Activated naive CD4-positive, alpha-beta T cell (primary cell): ENCODE results near the gene RAD51B.

Experiments
- DNase-seq, 4 experiments: peaks; one replicate each; lab custom pipeline; 2025; lab: John Stamatoyannopoulos, UW

The RAD51B gene

DNA sequence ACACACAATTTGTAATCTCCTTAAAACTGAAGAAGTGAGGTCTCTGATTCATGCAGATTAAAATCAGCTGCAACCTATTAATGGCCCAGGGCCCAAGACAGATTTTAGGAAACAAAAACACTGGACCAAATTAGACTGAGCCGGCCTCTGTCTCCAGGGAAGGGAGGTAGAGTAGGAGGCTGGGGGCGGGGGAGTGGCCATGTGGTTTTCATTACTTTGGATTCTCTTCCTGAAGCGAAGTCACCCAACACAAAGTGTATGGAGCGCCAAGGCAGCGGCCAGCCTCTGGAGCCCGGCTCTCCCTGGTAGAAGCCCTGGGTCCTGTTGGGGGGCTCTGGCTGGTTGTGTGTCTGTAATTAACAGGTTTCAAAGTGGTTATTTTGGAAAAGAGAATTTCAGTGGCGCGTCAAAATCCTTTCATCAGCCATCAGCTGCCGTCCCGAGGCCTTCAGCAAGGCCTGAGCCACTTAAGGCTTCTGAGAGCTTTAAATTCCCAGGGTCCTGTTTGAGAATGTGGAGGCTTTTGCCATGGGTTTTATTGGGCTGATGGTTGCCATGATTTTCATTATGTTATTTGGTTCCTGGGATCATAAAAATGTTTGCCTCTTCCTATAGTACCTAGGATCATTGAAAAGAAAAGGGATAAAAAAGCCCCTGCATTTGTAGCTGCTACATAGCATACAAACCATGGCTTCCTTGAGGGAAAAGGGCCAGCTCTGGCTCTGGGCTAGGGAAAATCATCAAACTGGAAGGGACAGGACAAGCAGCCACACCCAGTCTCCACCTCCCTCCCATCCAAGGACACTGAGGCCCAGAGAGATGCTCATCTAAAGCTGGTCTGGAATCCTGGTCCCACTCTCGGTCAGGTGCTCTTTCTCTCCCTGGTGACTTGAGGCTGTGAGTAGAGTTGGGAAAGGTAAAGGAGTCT is 690.9 kb downstream of the RAD51B start:
- DNase-seq: no peak

DNA sequence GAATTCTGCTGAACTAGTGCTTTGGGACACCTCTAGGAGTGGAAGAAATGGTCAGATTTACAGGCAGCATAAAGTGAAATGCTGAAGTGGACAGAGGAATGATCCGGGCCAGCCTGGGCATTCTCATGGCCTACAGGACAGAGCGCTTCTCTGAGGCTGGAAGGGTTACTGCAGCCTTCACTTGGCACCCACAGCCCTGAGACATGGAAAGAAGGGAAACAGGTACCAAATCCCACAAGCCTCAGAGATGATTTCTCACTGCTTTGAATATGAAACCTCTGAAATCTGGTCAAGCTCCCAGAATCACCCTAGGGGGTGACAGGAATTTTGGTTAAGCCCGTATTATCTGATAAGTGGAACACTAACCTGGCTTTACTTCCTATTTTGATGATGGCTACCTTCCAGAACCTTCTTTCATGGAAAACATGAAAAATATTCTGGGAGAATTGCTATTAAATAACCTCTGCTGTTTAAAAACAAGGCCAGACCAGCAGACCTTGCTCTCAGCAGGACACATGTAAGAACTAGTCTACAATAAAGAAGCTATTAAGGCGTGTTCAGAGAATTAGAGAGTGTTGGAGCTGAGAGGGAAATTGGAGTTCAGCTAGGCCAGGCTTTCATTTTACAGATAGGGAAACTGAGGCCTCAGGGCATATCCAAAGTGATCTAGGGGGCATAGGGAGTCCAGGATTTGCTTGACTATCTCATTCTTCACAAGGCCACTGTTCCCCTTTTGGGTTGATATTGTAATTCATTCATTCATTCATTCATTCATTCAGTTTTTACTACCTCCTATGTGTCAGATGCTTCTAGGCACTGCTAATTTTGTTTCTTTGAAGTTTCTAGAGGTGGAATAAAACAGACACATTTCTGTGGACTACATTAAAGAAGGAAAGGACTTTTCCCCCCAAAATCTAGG is 691.8 kb downstream of the RAD51B start:
- DNase-seq: no peak

DNA sequence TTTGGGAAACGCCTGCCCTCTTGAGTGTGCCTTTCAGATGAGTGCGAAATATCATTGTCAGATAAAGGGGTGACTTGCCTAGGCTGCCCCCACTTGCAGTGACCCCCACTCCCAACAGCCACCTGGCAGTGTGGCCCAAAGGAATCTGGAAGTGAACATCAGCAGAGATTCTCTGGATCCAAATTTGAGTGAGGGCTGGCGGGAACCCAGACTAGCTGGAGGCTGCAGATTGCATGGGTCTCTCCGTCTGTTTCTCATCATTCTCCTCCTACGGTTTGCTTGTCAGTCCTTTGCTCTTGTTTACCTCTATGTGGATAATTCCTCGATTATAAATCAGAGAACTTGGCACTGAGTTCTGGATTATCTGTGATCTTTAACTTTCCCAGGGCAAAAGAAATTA is 692.5 kb downstream of the RAD51B start:
- no peak for DNase-seq

DNA sequence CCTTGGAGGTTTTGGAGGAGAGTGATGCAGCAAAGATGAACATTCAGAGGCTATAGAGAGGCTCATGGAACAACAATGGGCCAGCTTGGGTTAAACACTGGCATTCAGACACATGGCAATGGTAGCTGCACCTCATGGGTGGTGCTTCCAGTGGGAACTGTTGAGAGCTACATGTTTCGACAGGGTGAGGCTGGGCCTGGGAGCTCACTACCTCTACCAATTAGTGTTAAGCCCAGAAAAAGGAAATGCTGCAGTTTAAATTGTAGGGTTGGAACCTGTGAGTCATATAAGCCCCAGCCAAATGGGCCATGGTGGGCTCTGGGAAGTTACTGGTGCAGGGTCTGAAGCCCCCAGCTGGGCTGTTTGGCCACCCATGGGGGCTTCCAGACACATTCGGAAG is 693.6 kb downstream of the RAD51B start:
- no peak for DNase-seq

DNA sequence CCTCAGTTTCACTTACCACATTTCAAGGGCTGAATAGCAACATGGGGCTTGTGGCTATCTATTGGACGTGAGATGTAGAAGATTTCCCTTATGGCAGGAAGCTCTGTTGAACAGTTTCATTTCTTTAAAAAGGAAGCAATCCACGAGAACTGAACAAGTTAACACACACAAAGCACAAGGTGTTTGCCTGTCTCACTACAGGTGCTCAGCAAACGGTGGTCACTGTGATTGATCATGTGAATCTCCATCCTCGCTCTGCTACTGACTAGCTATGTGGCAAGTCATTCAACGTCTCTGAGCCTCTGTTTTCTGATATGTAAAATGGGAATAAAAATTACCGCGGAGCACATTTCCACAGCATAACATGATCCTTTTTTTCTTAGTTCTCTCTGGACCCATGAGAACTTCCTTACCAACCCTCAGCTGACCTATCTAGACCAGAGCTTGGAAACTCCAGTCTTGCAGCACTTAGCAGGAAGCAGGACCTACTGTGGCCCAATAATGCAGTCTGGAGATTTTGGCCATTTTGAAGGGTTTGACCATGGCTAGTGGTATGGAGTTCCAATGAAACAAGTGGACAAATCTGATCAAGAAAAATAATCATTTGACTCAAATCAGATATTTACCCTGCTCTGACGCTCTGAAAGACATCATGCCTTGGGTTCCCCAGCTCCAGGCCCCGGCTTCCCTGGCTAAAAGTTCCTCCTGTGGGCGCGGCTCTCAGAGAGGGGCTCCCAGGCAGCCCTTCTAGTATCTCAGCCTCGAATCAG is 694.4 kb downstream of the RAD51B start:
- DNase-seq: no peak

DNA sequence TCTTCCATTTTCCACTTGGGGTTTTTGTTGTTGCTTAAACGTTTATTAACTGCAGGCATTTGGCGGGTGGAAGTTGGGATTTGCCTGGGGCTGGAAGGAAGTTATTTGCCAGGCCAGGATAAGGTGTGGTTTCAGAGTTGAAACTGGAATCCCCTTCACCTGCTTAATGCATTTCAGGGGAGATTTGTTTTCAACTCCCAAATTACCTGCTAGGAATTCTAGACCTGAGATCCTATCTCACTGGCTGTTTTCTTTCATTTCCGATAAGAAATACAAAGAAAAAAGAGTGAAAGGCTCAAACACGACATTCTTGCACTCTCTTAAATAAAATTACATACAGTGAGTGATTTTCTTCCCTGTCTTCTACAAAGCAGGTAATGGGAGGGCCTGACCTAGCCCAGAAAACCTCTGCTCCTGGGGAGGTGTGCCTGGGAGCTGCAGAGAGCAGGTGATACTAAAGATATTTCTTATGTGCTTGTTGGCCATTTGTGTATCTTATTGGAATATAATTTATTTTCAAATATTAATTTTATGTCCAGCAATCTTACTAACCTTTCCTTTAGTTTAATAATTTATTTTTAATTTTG is 695.1 kb downstream of the RAD51B start:
- DNase-seq: no peak

DNA sequence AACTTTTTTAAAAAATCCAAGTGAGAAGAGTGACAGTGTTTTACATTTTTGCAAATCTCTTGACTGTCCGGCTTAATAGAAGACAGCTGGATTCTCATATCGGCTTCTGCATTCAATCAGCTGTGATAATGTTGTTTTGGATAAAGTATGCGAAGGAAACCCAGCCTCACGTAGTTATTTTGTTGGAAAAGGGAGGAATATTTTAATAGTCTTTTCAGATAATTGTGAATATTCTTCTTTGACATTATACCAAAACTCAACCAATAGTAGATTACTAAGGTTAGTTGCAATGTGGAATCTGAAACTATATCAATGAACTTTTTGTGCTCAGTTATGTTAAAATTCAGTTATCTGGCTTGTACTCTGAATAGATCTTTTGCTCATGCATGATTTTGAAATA is 696.8 kb downstream of the RAD51B start:
- DNase-seq: no peak

DNA sequence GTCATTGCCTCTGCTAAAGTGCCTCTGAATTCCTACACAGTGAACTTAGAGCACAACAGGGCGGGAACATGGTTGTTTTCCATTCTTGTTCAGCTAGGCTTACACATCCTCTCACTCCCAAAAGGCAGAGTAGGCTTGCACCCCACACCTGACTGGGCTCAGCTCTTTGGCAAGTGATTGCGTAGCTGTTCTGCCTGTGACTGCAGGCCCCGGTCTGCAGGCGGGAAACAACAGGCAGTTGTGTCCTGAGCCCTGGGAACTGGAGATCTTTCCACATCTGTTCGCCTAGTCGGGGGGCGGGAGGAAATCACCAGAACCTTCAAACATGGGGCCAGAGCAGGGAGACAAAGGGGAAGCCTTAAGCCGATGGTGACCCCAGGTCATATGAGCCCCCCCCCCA is 698.6 kb downstream of the RAD51B start:
- DNase-seq: no peak

DNA sequence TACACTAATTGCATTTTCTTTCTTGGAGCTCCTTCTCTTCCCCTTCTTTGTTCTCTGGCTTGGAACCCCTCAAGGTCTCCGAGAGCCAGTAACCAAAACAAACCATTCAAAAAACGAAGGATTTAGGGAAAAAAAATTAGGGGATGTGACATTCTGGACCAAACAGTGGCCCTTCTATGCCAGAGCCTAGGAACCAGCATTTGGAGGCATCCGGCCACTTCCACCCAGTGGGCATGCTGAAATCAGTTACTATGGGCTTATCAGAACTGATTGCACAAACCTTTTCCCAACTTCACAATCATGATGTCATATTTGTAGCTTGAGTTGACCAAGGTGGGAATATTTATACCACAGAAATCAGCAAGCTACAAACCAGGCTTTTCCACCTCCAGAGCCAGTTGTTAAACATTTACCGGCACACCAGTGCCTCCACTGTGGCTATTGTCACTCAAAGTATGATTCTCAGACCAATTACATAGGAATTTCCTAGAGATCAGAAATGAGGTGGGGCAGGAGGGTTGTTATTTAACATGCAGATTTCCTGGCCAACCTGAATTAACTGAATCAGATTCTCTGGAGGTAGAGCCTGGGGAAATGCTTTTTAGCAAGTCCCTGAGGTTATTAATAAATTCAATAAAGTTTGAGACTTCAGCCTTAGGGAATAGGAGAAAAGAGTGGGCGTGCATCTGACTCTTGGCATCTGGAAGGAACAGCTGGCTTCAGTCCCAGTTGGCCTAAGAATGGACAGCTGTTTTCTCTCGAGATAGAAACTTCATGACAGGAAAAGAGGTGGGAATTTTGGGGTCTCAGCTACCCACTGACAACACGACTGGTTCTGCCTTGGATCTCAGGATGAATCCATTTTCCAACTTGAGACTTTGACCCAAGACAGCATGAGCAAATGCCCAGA is 699.4 kb downstream of the RAD51B start:
- no peak for DNase-seq

DNA sequence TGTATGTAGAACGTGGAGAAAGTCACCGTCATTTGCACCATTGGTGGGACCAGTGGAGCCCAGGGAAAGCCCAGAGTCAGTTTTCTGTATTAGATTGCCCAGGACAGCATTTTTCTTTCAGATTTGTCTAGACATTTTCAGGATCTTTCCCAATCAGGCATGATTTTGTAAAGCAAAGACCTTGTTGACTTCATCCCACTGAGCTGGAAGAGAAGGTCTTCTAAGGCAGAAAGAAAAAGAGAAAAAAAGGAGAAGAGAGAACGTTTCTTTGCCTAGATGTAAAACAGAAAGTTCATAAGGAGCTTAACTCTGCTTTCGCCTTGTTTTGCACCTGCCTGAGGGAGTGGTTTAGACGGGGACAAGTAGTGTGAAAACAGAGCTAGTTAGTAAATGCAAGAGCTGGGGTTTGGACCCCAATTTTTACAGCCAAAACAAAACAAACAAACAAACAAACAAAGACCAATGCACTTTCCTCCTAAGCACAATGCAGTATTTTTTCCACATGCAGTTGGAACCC is 700.1 kb downstream of the RAD51B start:
- no peak for DNase-seq

DNA sequence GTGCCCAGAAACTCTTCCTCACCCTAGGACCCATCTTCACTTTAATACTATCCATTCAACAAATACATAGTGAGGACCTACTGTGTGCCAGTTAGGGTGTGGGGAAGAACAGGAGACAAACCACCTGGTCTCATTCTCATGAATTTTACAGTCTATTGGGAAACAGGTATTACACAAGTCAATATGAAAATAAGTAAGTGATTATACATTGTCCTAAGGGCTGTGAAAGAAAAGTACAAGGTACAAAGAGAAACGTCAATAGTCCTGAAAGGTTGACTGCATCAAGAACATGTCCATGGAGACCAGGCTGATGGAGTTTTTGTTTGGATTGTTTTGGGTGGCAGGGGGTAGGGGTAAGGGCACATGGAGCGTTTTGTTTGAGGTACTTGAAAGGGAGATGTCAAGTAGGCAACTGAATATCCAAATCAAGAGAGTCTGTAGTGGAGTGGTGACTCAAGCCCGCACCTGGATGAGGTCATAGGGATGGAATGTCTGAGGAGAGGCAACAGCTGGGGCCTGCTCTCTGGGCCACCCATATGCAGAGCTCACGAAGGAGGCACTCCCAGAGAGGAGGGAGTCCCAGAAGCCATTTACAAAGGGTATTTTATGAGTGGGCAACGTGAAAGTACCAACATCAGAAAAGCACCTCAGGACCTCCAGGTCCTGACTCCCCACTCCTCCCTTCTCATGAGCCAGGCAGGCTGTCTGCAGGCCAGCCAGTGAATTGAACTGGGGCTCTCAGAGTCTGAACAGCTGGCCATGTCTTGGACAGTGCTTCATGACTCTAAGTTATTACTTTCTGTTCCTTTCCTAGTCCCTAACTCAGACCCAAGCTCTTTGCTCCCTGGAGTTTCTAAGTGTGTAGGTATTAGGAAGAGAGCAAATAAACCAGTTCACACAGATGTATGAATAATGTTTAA is 701.3 kb downstream of the RAD51B start:
- no peak for DNase-seq

DNA sequence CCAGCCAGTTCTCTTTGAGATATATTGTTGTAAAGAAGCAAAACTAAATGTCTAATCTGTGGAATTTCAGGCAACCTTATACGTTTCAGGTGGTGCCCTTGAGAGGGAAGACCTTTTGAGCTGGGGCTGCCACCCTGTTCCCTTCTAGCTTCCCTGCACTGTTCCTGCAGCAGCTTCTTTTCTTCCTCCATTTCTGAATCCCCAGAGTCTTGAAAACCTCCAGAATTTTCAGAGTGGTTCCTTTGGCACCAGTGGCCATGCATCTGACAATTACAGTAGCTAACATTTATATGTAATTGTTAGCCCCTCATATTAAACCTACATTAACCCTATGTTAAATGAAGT is 702.0 kb downstream of the RAD51B start:
- no peak for DNase-seq

DNA sequence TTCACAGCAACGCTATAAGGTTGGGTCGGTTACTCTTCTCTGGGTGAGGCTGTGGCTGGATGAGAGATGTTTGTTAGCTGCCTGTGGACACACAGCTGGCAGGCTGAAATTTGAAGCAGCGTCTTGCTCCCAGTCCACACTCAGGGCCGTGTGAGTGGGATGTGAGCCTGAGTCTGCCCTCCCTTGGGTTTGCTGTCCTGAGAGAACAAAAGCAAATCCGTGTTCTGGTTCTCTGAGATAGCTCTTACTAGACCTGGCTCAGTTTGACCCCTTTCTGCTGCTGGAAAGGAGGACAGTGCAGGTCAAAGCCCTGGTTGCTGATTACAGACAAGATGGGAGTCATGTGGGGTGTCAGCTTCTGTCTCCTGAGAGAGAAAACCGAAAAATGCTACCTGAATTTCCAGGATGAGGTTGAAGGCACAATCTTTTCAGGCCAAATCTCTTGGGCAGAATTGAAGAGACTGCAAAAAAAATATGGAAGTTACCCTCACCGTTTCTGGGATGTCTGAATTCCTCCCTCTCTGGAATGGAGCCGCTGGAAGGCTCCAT is 702.5 kb downstream of the RAD51B start:
- no peak for DNase-seq

DNA sequence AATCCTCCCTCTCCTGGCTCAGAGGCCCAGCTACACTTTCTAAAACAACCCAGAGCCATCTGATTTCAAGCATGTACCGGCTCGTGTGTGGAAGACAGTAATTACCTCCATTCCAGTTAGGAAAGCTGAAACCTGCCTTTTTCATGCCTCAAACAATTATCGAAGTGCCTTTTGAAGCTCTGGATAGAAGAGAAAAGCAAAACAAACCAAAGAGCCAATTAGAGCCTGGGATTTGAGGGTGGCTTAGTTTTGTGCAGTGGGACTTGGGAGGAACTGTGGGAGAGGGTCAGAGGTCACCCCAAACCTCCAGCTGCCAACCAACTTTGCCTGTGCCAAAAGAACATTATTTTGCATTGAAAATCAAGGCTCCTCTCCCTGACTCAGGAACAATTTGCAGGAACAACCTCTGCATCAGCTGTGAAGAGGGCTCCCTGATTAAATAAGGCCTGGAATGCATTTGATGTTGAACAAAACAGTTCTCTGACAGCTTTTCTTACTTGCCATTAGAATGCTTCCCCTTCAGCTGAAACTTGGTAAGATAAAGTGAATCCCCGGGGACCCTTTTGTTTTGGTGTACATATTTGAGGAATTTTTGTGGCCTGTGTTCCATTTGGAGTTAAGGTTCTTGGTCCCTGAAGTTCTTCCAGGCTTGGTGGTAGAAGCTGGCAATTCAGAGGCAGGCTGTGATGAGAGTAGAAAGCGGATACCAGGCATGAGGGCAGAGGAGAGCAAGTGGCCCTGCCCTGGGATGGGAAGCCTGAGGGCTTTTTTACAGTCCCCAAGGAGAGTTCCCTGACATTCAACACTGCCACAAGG is 703.1 kb downstream of the RAD51B start:
- no peak for DNase-seq

DNA sequence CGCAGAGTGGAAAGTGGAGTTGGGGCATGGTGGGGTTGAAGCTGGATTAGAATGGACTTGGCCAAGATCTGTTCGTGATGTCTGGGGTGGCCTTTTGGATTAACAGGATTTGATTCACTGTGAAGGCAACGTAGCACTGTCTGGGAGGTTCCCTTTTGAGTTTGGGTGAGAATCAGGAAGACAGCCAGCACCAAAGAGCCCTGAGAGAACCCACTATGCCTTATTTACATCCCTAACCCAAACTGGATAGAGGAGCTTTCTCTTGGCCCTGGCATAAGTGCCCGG is 703.7 kb downstream of the RAD51B start:
- DNase-seq: no peak

DNA sequence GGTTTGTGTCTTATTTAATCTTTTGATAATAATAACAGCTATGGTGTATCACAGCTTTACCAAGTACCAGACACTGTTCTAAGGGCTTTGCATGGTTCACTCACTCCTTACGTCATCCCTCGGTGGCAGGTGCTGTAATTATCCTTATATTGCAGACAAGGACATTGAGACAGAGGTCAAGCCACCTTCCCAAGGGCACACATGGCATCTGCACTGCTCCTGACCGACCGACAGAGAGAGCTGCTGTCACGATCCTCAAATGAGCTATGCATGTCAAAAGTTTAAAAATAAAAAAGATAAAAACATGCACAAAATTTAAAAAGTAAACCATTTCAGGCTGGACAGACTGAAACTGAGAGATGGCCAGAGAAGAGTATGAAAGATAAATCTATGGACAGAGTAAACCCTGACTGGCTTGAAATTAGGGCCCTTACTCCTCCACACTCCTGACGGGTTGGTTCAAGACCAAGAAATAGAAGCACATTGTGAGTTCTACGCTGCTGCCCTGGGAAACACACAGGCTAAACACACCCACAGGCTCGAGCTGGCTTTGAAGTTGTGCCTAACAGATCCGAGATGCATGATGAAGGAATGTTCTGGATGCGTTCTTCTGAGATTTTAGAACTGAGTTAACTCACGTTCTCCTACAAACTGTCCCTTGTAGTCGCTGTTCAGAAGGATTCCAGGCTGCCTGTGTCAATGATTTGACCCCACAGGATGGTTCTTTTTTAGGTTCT is 704.6 kb downstream of the RAD51B start:
- no peak for DNase-seq

DNA sequence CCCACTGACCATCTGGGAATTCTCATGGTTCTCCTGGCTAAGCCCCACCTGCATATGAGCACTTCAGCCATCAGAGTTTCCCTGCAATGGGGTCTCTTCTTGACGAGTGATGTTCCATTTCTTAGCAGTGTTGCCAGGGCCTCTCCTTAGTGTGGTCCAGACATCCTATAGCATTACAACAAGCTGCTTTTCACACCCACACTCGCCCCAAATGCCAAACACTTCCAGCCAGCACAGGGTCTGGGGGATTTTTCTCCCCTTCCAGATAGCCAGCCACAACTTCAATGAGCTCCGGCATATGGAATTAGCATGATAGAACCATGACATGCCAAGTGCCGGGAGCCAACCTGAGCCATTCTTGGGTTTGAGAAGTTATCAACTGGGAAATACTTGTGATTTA is 705.9 kb downstream of the RAD51B start:
- no peak for DNase-seq
